ENCODE results near the gene SMYD4.
"Not testable (repeated sequence)": the region's sequence is repeated elsewhere in the genome, so short reads cannot be mapped to it uniquely, and the experiment has no call there.

SMYD4 gene

DNA sequence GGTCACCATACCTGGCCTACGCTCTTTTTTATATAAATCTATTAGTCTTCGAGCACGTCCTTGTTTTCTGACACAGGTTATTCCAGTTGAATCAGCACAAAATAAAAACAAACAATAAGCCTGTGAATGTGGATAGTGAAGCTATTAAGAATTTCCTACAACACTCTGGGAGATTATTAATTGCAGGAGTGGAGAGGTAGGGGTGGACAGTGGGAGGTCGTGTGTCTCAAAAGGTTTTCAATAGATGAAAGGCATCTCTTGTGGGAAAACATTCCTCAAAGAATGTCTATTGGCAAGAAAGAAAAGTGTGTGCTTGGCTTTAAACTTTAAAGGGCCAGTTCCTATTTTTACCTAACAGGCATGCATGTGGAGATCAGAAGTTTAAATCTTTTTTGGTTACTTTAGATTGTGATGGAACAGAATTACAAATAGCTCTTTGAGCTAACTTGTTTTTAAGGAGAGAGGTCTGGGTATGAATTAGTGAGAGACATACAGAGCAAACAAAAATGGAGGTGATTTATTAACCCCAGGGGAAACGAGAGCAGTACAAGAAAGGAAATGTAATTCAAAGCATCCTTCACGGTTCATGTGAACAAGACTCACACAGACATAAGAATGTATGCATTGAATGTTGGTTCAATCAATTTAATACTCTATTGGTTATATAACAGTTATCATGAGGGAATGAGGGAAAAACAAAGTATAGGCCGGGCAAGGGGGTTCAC lies 9.0 kb downstream of the SMYD4 start:
- DNase-seq, result no peak

DNA sequence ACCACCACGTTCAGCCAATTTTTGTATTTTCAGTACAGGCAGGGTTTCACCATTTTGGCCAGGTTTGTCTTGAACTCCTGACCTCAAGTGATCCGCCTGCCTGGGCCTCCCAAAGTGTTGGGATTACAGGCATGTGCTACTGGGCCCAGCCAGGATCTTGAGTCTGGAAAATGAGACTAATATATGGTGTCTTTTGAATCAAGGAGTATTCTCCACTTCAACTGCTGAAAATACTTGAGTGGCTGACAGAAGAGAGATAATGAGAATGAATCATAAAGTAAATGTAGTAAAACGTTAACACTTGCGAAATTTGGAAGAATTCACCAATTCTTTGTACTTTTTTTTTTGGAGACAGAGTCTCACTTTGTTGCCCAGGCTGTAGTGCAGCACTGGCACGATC lies 16.6 kb downstream of the SMYD4 start:
- DNase-seq, result no peak

DNA sequence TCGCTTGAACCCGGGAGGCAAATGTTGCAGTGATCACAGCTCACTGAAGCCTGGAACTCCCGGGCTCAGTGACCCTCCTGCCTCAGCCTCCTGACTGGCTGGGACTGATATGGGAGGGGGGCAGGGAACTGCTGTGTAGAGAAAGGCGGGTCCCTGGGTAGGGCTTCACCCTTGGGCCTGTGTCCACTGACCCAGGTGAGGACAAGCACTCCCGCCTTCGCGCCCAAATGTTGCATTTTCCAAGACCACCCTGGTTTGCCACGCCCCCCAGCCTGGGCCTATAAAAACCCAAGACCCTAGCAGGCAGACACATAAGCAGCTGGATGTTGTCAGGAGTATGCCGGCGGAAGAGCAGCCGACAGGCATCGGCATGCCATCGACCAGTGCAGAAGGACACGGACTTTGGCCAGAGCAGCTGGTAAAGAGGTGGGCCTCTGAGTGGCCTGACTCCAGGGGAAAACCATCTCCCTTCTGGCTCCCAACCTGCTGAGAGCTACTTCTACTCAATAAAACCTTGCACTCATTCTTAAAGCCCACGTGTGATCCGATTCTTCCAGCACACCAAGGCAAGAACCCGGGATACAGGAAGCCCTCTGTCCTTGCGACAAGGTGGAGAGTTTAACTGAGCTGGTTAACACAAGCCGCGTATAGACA lies 19.1 kb downstream of the SMYD4 start:
- DNase-seq, result no peak

GRCh38 chr17:1809815-1810214 lies 19.9 kb downstream of the SMYD4 start:
- DNase-seq, result not testable (repeated sequence)

DNA sequence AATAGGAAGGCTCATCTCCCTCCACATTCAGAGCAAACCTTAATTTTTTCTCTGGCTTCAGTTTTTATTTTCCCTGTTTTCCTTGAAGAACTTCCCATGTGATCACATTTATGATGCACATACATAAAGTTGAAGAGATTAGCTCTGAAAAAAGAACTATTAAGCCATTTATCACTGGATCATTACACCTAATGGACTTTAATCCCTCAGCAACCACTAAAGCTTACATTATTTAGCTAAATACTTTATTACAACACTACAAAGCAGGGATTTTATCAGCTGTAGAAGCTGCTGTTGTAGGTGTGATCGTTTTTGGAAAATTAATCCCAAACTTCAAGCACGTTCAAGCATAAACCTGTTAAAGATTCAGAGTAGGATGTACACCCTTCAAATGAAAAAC lies 21.1 kb downstream of the SMYD4 start:
- DNase-seq, result no peak

DNA sequence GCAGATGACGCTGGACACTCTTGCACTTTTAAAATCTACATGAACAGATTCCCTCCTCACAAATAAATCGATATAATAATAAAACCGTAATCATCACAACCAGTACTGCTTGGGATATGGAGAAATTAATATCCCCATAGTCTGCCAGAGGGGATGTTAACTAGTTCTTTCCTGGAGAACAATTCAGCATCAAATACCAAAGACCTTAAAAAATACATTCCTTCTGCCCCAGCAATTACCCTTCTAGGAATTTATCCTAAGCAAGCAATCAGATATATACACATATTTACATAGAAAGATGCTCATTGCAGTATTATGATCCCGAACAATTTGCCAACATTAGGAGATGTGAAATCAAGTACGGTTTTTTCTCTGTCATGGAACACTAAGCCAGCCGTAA lies 21.8 kb downstream of the SMYD4 start:
- DNase-seq, result no peak

DNA sequence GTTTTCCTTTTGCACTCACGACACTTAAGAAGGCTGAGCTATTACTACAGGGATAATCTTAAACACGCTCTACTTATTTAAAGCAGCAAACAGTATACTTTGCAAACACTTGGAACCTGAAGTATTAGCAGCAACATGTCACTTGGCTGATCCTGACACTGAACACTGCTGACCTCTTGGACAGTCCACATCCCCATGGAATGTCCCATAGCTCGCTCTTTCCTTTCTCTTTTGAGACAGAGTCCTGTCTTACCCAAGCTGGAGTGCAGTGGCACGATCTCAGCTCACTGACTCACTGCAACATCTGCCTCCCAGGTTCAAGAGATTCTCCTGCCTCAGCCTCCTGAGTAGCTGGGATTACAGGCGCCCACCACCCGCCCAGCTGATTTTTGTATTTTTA lies 26.4 kb downstream of the SMYD4 start:
- DNase-seq, result no peak

GRCh38 chr17:1802429-1802828 lies 27.3 kb downstream of the SMYD4 start:
- no peak for DNase-seq

- DNase-seq, result no peak
These were observed 29.0 kb downstream of the SMYD4 start for GRCh38 chr17:1800712-1801111.

- DNase-seq, result no peak
These were observed 29.5 kb downstream of the SMYD4 start for GRCh38 chr17:1800240-1800639.

- DNase-seq, result not testable (repeated sequence)
These were observed 31.9 kb downstream of the SMYD4 start for GRCh38 chr17:1797846-1798245.

GRCh38 chr17:1797323-1797722 lies 32.4 kb downstream of the SMYD4 start:
- DNase-seq, result no peak

DNA sequence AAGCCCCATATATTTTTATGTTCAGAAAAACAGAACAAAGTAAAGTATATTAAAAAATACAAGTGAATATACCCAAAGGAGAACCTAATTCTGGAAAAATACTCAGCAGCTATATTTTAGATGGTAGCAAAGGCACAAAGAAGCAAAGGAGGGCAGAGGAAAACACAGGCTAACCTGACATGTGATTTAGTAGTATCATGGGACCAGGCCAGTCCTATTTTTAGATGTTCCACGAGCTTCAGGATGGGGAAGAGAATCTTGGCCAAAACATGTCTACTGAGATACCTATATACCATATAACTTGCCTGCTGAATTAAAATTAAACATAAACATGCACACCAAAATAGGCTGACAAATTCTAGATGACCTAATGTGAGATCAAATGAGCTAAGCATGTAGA lies 32.9 kb downstream of the SMYD4 start:
- no peak for DNase-seq

DNA sequence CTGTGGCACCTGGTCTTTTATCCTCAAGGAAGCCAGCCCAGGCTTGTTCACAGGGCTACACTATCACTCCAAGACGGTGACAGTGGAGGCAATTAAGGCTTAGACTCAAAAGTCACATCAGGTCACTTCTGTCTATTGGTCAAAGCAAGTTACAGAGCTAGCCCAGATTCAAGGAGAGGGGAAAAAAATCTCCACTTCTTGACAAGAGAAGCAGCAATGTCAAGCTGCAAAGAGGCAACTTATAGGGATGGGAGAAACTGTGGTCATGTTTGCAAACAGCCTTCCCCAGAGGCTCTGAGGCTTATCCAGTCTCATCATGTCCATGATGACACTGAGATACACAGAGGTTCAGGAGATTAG lies 36.3 kb downstream of the SMYD4 start:
- DNase-seq, result no peak

DNA sequence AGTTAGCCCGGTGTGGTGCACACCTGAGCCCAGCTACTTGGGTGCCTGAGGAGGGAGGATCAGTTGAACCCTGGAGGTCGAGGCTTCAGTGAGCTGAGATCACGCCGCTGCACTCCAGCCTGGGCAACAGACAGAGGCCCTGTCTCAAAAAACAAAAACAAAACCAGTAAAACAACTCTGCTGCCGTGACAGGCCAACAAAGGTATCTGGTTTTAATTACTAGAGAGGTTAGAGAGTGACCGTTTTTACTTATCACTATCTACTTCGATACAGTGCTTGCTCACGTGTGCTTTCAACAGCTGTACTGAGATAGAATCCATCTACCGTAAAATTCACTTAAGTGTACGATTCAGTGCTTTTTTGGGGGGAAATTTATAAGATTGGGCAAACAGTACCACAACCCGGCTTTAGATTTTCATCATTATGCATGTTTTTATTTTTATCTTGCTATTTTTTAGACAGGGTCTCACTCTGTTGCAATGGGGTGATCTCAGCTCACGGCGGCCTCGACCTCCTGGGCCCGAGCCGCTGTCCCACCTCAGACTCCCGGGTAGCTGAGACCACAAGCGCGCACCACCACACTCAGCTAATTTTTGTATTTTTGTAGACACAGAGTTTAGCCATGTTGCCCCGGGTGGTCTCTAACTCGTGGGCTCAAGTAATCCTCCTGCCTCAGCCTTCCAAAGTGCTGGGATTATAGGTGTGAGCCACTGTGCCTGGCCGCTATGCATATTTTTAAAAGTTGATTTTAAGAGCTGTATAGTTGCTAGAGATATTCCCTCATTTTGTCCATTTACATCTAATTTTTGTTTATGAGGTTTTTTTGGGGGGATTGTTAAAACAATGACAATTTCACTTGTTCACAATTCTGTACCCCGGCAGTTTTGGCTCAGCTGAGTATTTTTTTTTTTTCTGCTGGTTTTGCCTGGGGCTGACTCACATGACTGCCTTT lies 36.9 kb downstream of the SMYD4 start:
- DNase-seq, result no peak

DNA sequence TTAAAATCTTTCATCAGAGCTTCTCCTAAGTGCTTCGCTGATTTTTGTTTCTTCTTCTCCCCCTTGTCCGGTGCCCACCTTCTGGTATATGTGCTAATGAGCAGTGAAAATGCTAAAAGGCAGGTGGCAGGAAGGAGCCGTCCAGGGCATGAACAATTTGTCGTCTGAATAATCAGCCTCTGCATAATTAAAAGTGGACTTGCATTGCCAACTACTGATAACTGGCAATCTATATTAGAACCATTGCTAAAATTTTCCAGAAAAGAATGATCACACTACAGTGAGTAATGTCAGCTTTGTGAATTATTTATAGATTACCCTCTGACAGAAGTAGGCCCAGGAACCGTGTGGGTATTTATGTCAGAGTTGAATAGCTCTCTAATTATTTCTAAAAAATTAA lies 39.8 kb downstream of the SMYD4 start:
- no peak for DNase-seq

DNA sequence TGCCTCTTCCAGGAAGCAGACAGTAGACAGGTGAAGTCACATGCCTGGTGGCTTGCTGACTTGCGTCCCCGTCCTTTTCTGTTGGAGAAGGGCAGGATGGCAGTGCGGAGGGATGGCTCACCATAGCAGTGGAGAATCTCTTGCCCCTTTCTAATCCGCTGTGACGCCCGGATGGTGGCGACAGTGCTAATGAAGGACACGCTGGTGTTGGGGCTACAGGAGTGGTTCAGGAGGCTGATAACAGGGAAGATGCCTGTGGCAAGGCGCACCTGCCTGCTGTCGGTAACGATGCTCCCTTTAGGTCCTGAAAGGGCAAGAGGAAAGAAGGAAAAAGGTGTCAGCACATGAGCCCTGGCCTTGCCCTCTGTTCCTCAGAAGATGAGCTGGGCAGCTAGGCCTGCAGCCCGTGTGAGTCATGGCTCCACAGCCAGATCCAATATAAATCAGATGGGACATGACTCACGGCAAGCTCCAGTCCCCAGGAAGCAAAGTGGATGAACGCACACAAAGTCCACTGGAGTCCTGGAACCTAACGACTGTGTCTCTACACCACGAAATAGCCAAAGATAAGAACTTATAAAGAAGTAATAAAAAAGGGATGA lies 42.3 kb downstream of the SMYD4 start:
- DNase-seq, result no peak

DNA sequence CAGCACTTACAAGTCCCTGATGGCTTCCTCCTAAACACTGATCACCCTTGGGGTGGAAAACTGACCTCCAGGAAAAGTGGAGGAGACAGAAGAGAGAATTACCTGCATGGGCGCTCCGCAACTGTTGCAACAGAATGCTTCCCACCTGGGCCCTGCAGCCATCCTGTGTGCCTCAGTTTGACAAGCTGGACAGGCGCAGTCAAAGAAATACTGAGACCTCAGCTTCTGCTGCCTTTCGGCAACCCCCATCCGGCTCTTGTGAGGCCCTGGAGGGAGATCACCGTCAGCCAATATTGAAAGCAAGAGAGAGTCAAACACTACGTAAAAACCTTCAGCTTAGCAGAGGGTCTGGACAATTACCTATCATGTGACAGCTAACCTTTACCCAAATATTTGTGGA lies 43.0 kb downstream of the SMYD4 start:
- no peak for DNase-seq

DNA sequence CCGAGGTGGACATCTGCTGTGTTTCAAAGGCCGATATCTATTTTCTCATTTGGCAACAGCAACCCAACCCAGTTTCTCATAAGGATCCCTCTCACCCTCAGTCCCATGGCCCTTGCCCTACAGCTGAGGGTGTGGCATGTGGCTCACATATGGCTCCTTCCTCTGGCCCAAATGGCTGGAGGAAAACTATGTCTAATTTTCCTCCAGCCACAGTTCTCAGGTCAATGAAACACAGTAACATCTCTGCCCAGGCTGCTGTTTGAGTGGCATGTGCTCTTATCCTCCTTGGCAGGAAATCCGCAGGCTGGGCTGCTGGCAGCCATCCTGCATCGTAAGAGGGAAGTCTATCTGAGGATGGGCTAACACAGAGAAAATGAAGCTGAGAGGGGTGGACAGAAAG lies 43.8 kb downstream of the SMYD4 start:
- DNase-seq, result no peak

DNA sequence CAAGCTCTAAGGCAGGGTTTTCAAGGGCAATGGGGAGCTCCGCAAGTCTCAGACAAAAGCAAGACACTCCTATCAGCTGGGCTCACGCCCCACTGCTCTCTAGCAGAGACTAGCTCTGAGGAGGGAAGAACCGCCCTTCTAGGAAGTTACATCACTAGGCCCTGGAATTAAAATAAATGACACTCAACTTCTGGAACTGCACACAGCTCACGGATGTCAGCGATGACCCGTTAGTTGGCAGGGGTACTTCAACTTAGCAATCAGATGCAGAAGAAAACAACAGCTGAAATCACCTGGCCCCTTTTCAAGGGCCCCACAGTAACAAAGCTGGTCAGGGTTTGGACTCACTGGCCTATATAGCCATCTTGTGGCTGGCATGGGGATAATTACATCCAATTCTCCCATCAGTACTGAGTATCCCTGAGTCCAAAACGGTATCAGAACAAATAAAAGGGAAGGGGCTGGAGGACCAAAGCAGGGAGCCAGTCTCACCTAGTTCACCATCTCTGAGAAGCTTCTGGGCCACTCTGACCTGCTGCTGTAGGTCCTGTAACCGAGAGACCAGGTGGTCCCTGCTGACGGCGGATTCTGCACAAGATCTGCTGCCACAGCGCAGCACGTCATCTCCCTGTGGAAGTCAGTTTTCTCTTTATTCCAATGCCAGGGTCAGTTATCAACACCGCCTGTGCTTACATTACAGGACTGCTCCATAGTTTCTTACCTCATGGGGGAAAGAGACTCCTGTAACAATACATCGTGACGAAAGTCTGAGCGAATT lies 45.7 kb downstream of the SMYD4 start:
- peak in 2 of 6 experiments; percentile 21 to 30 for DNase-seq

DNA sequence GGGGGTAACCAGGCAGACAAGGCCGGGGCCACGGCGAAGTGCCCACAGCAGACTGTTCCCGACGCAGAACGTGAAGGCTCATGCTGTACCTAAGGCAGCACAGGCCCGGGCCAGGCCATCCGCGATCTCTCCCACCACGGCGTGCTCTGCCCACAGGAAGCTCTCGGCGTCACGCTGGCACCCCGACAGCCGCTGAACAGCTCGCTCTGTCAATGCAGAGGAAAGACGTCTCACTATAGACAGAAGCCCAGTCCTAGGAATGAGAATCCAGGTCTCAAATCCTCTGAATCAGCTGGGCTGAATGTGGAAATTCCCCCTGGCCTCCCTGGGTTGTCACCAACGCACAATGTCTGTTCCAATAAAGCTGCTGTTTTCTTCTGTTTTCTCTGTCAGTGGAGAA lies 46.4 kb downstream of the SMYD4 start:
- DNase-seq, result no peak

DNA sequence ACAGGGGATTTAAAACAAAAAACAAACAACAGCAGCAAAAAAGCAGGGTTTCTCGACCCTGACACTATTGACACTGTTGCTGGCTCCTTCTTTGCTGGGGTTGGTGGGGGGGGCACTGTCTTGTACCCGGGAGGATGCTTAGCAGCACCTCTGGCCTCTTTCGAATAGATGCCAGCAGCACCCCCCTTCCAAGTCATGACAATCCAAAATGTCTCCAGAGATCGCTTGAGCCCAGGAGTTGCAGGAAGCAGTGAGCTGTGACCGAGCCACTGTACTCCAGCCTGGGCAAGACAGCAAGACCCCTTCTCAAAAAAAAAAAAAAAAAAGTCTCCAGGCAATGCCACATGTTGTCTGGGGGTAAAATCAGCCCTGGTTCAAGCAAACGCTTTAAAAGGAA lies 47.5 kb downstream of the SMYD4 start:
- no peak for DNase-seq
